ENCODE data around the gene KCNQ1.

DNA sequence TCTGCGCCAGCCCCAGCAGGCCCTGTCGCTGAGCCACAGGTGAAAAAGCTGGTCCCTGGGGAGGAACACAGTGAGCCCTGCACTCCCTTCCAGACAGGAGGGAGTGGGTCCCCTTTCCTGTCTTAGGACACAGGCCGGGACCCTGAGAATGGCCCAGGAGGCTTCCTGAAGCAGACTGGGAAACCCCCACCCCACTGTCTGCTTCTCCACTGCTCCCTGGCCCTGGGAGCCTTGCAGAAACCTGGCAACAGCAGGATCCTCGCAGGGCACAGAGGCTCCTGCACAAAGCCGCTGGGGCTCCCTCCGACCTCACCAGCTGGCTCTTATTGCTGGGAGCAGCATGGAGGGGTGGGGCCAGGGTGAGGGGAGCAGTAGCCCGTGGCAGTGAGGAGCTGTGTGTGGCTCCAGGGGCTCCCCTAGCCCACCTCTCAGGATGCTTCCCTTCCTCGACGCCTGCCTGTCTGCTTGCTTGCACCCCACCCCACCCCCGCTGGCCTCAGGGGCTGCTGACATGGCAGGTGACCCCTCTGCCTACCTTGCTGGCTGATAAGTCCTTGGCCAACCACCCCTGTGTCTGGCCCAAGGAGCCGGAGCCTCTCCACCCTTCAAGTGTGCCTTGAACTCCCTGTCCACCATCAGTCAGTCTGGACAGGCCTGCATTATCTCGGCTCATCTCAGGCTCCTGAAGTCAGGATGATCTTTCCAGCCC lies 327.1 kb downstream of the KCNQ1 start:
- no peak for TF ChIP-seq HMGXB4 (CRISPR knock-in tag; IDR thresholded peaks at IDR 0.05)
- no peak for TF ChIP-seq CTCF (IDR thresholded peaks at IDR 0.05)
- no peak for TF ChIP-seq MAX (CRISPR knock-in tag; IDR thresholded peaks at IDR 0.05)
- no peak for TF ChIP-seq CREB1 (CRISPR knock-in tag; IDR thresholded peaks at IDR 0.05)
- TF ChIP-seq, protein P1, sequence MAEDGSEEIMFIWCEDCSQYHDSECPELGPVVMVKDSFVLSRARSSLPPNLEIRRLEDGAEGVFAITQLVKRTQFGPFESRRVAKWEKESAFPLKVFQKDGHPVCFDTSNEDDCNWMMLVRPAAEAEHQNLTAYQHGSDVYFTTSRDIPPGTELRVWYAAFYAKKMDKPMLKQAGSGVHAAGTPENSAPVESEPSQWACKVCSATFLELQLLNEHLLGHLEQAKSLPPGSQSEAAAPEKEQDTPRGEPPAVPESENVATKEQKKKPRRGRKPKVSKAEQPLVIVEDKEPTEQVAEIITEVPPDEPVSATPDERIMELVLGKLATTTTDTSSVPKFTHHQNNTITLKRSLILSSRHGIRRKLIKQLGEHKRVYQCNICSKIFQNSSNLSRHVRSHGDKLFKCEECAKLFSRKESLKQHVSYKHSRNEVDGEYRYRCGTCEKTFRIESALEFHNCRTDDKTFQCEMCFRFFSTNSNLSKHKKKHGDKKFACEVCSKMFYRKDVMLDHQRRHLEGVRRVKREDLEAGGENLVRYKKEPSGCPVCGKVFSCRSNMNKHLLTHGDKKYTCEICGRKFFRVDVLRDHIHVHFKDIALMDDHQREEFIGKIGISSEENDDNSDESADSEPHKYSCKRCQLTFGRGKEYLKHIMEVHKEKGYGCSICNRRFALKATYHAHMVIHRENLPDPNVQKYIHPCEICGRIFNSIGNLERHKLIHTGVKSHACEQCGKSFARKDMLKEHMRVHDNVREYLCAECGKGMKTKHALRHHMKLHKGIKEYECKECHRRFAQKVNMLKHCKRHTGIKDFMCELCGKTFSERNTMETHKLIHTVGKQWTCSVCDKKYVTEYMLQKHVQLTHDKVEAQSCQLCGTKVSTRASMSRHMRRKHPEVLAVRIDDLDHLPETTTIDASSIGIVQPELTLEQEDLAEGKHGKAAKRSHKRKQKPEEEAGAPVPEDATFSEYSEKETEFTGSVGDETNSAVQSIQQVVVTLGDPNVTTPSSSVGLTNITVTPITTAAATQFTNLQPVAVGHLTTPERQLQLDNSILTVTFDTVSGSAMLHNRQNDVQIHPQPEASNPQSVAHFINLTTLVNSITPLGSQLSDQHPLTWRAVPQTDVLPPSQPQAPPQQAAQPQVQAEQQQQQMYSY (CRISPR knock-in tag; IDR thresholded peaks at IDR 0.05) = no peak
- no peak for TF ChIP-seq CBFB (CRISPR knock-in tag; IDR thresholded peaks at IDR 0.05; ENCODE audit: low read depth)
- TF ChIP-seq IRF1 (CRISPR knock-in tag; IDR thresholded peaks at IDR 0.05) = no peak
- no peak for TF ChIP-seq TCF7 (CRISPR knock-in tag; IDR thresholded peaks at IDR 0.05; ENCODE audit: low read depth)
- TF ChIP-seq NR2C2 (CRISPR knock-in tag; IDR thresholded peaks at IDR 0.05) = no peak
- no peak for TF ChIP-seq FOXJ3 (CRISPR knock-in tag; IDR thresholded peaks at IDR 0.05; ENCODE audit: borderline replicate concordance)
- no peak for TF ChIP-seq ESRRA (CRISPR knock-in tag; IDR thresholded peaks at IDR 0.05; ENCODE audit: borderline replicate concordance)
- TF ChIP-seq JUN (CRISPR knock-in tag; IDR thresholded peaks at IDR 0.05) = no peak

Data from WTC11 (cell line).